HepG2 (cell line): ENCODE measurements around the gene VGLL4. TPM values are rescaled to one million over a fixed set of nuclear protein-coding genes. Genes with fewer than 3 reads are reported as not detected.

ENCODE experiments used
- ATAC-seq: fragments of 200-7000 bp; cut with Tn5 transposase; 3 replicates; pipeline ENCODE4 v1.9.1; 2020; ENCODE audit warnings: mild to moderate bottlenecking, moderate library complexity
- BruUV-seq: library from RNA; stranded (reverse); fragments of 400-500 nt; replicated peaks from 2 replicates; lab custom pipeline; 2021; lab: Mats Ljungman, UMichigan
- CTCF ChIA-PET: fragments of 300-600 bp; formaldehyde crosslinking; extraction: SDS; loops from one replicate; lab custom pipeline; 2021; ENCODE audit warnings: low total read pairs, inconsistent platforms, low intra/inter-chr PET ratio; lab: Yijun Ruan, JAX
- POLR2A ChIA-PET: fragments of 350-600 bp; sonication (Branson Sonifier 250); formaldehyde crosslinking; loops from one replicate; lab custom pipeline; 2020; ENCODE audit warnings: antibody characterized with exemption, inconsistent platforms; lab: Yijun Ruan, JAX
- DNase-seq: peaks from one replicate; pipeline ENCODE4 v3.0.0-alpha.2; 2015; ENCODE audit warnings: low spot score
- FAIRE-seq: peaks from 3 replicates; lab custom pipeline; 2011; peaks lifted over from hg19 to GRCh38; lab: Jason Lieb, UNC
- H2AFZ ChIP-seq: one replicate; pipeline ENCODE4 v1.6.1; 2011; ENCODE audit warnings: low read length, inconsistent platforms
- H3K27ac ChIP-seq: fragments of 300-600 bp; 3 replicates; pipeline ENCODE4 v1.8.0; 2011; ENCODE audit warnings: mixed run types, mild to moderate bottlenecking, mixed read lengths, low read length, inconsistent platforms; ENCODE audit not compliant: insufficient read depth; ENCODE audit errors: extremely low read length
- H3K27me3 ChIP-seq, 2 experiments: fragments of 200-600 bp in 1 of 2; 2 replicates in 1 of 2; 3 replicates in 1 of 2; pipeline versions ENCODE4 v1.6.0 to v1.8.0; 2011; ENCODE audit warnings: low read length in 2 of 2, mild to moderate bottlenecking in 2 of 2, moderate library complexity in 2 of 2, inconsistent platforms in 1 of 2; ENCODE audit not compliant: insufficient read depth in 2 of 2, control insufficient read depth in 1 of 2
- H3K36me3 ChIP-seq, 2 experiments: fragments of 200-600 bp in 1 of 2; replicated peaks in 1 of 2; 2 replicates in 1 of 2; 3 replicates in 1 of 2; pipeline versions ENCODE4 v1.5.1 to v1.8.0; 2011; ENCODE audit warnings: low read length in 2 of 2, inconsistent platforms in 1 of 2; ENCODE audit not compliant: insufficient read depth in 2 of 2, control insufficient read depth in 1 of 2
- H3K4me1 ChIP-seq: 2 replicates; pipeline ENCODE4 v1.5.1; 2012; ENCODE audit warnings: low read length, inconsistent platforms; ENCODE audit not compliant: insufficient read depth
- H3K4me2 ChIP-seq: 2 replicates; pipeline ENCODE4 v1.6.0; 2011; ENCODE audit warnings: low read depth, low read length, inconsistent platforms
- H3K4me3 ChIP-seq, 3 experiments: fragments of 200-600 bp in 1 of 3; sonication (generic), shearing (Covaris generic) in 1 of 3; replicated peaks in 1 of 3; 2 replicates each; pipeline ENCODE4 v1.5.1; 2011 to 2016; ENCODE audit warnings: low read length in 3 of 3, inconsistent platforms in 2 of 3, low read depth in 2 of 3, mild to moderate bottlenecking in 2 of 3, control low read depth in 1 of 3, mixed read lengths in 1 of 3; ENCODE audit not compliant: insufficient read depth in 1 of 3
- H3K79me2 ChIP-seq: one replicate; pipeline ENCODE4 v1.6.1; 2011; ENCODE audit warnings: low read length, inconsistent platforms; ENCODE audit not compliant: insufficient read depth
- H3K9ac ChIP-seq: 2 replicates; pipeline ENCODE4 v1.6.0; 2011; ENCODE audit warnings: mild to moderate bottlenecking, low read depth, low read length, inconsistent platforms; ENCODE audit not compliant: insufficient read depth
- H3K9me3 ChIP-seq: 2 replicates; pipeline ENCODE4 v1.5.1; 2012; ENCODE audit warnings: mild to moderate bottlenecking, low read length
- H4K20me1 ChIP-seq: 2 replicates; pipeline ENCODE4 v1.6.0; 2011; ENCODE audit warnings: inconsistent platforms, mild to moderate bottlenecking, low read length, moderate library complexity; ENCODE audit not compliant: insufficient read depth
- GPN1 ChIP-seq: sonication (generic); formaldehyde crosslinking; IDR thresholded peaks from 2 replicates; pipeline ENCODE4 v1.5.1; 2020; ENCODE audit warnings: missing genetic modification reagents, borderline replicate concordance
- KMT2A ChIP-seq: sonication (generic); formaldehyde crosslinking; IDR thresholded peaks from 2 replicates; pipeline ENCODE4 v1.4.0; 2020; ENCODE audit warnings: missing genetic modification reagents
- NFE2L1 ChIP-seq: sonication (generic); formaldehyde crosslinking; IDR thresholded peaks from 2 replicates; pipeline ENCODE4 v1.4.0; 2020; ENCODE audit warnings: missing genetic modification reagents, mild to moderate bottlenecking, borderline replicate concordance
- NFKB2 ChIP-seq: sonication (generic); formaldehyde crosslinking; IDR thresholded peaks from 2 replicates; pipeline ENCODE4 v1.4.0; 2020; ENCODE audit warnings: missing genetic modification reagents, borderline replicate concordance
- SP4 ChIP-seq: sonication (generic); formaldehyde crosslinking; IDR thresholded peaks from 2 replicates; pipeline ENCODE4 v1.8.1; 2023; ENCODE audit warnings: mild to moderate bottlenecking, missing genetic modification reagents
- XBP1 ChIP-seq: sonication (generic); formaldehyde crosslinking; IDR thresholded peaks from 2 replicates; pipeline ENCODE4 v1.5.0; 2020; ENCODE audit warnings: missing genetic modification reagents
- ZBTB37 ChIP-seq: sonication (generic); formaldehyde crosslinking; IDR thresholded peaks from 2 replicates; pipeline ENCODE4 v1.4.0; 2020; ENCODE audit warnings: mild to moderate bottlenecking, missing genetic modification reagents
- ZNF441 ChIP-seq: sonication (generic); formaldehyde crosslinking; IDR thresholded peaks from 2 replicates; pipeline ENCODE4 v1.7.0; 2021; ENCODE audit warnings: missing genetic modification reagents, borderline replicate concordance
- ZNF570 ChIP-seq: sonication (generic); formaldehyde crosslinking; IDR thresholded peaks from 2 replicates; pipeline ENCODE4 v1.4.0; 2020; ENCODE audit warnings: mild to moderate bottlenecking, missing genetic modification reagents, borderline replicate concordance
- ZNF75D ChIP-seq: sonication (generic); formaldehyde crosslinking; IDR thresholded peaks from 2 replicates; pipeline ENCODE4 v1.8.1; 2023; ENCODE audit warnings: missing genetic modification reagents, mild to moderate bottlenecking, borderline replicate concordance
- ZNF780A ChIP-seq: sonication (generic); formaldehyde crosslinking; IDR thresholded peaks from 2 replicates; pipeline ENCODE4 v1.8.0; 2022; ENCODE audit warnings: mild to moderate bottlenecking, missing genetic modification reagents, moderate library complexity
- ZSCAN9 ChIP-seq: IDR thresholded peaks from 2 replicates; pipeline ENCODE4 v1.6.1; 2016; ENCODE audit warnings: borderline replicate concordance
- WGBS: methylation state at CpG from one replicate; pipeline ENCODE4 v1.1.6; 2017; ENCODE audit warnings: low lambda C conversion rate; 5-methylcytosine and 5-hydroxymethylcytosine counted together
- in situ Hi-C: cut with HindIII; loops from 2 replicates; pipeline ENCODE4 v1.10.0; 2017; ENCODE audit warnings: low pct_unique_long_range_greater_than_20kb; ENCODE audit not compliant: extremely low pct_ligation_motif_present
- intact Hi-C: fragments of 100-400 bp; cut with micrococcal nuclease; formaldehyde crosslinking; loops from one replicate; pipeline ENCODE4 v1.10.0; 2022; ENCODE audit not compliant: unreplicated experiment
- polyA plus RNA-seq, 8 experiments: library from polyadenylated mRNA; depleted of rRNA in 3 of 8; stranded (reverse) in 7 of 8; unstranded in 1 of 8; fragments of >200 nt; fragmentation: Illumina TruSeq in 4 of 8; extraction: Trizol in 4 of 8; gene quantifications; 2 replicates each; pipeline versions ENCODE4 v1.2.1 to v1.2.3, GENCODE V29; 2011 to 2016; ENCODE audit warnings: low read depth in 4 of 8, missing spikeins in 1 of 8, mixed read lengths in 1 of 8; ENCODE audit not compliant: insufficient read depth in 1 of 8
- total RNA-seq, 5 experiments: library from RNA; depleted of rRNA; stranded (reverse); fragments of >200 nt; fragmentation: Illumina TruSeq; extraction: Trizol; gene quantifications; 2 replicates each; pipeline ENCODE4 v1.2.3, GENCODE V29; 2016; ENCODE audit warnings: low read depth in 1 of 5
- TF ChIP-seq, protein P1 (sequence below), 2 experiments: sonication (generic) in 1 of 2; formaldehyde crosslinking in 1 of 2; IDR thresholded peaks; 2 replicates each; pipeline versions ENCODE4 v1.6.1 to v1.9.0; 2014 to 2022; ENCODE audit warnings: antibody characterized with exemption in 1 of 2, borderline replicate concordance in 1 of 2, inconsistent platforms in 1 of 2, low read depth in 1 of 2, missing genetic modification reagents in 1 of 2

Gene VGLL4
- total and polyA plus RNA-seq, 2 of the 13 experiments (the other 11 are each of a cell fraction or from before 2014, with no cell fraction given): 23.2 to 39.0 TPM

GRCh38 chr3:11539677-11540076 lies 104.0 kb downstream of the VGLL4 start:
- FAIRE-seq (no peak), DNase-seq (no peak), ATAC-seq (no peak)
- no TSS peak for BruUV-seq
- Histone ChIP-seq H4K20me1 (no peaks in the 10 kb centered on the region), H3K27ac (no peak overlapping the region), H3K9me3 (no peaks in the 10 kb centered on the region), H3K79me2 (no peaks in the 10 kb centered on the region), H3K4me3 (no peak overlapping the region), H2AFZ (no peak overlapping the region), H3K36me3 (no peaks in the 10 kb centered on the region), H3K9ac (no peak overlapping the region), H3K4me2 (no peak overlapping the region), H3K27me3 (no peaks in the 10 kb centered on the region), H3K4me1 (peaks cover 25% of the 10 kb centered on the region)
- in situ Hi-C loops: loop anchor here (5.0 kb wide), 1 partner anchor 157 kb away; no protein-coding TSS in a partner anchor
- WGBS: 95% methylated on average over 13 of the region's 14 CpGs
- POLR2A ChIA-PET: no interaction called here
- intact Hi-C loops: no loop called here
- TF ChIP-seq KMT2A: no peak
- TF ChIP-seq NFE2L1 (CRISPR knock-in tag): no peak
- TF ChIP-seq GPN1 (CRISPR knock-in tag): no peak
- no peak for TF ChIP-seq XBP1 (CRISPR knock-in tag)
- no peak for TF ChIP-seq ZNF780A (CRISPR knock-in tag)
- TF ChIP-seq ZNF75D (CRISPR knock-in tag): no peak
- TF ChIP-seq, protein P1, sequence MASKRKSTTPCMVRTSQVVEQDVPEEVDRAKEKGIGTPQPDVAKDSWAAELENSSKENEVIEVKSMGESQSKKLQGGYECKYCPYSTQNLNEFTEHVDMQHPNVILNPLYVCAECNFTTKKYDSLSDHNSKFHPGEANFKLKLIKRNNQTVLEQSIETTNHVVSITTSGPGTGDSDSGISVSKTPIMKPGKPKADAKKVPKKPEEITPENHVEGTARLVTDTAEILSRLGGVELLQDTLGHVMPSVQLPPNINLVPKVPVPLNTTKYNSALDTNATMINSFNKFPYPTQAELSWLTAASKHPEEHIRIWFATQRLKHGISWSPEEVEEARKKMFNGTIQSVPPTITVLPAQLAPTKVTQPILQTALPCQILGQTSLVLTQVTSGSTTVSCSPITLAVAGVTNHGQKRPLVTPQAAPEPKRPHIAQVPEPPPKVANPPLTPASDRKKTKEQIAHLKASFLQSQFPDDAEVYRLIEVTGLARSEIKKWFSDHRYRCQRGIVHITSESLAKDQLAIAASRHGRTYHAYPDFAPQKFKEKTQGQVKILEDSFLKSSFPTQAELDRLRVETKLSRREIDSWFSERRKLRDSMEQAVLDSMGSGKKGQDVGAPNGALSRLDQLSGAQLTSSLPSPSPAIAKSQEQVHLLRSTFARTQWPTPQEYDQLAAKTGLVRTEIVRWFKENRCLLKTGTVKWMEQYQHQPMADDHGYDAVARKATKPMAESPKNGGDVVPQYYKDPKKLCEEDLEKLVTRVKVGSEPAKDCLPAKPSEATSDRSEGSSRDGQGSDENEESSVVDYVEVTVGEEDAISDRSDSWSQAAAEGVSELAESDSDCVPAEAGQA (IDR thresholded peaks at IDR 0.05; ENCODE audit: low read depth): no peak
- TF ChIP-seq, protein P1 (CRISPR knock-in tag; IDR thresholded peaks at IDR 0.05; ENCODE audit: borderline replicate concordance): no peak
- no peak for TF ChIP-seq ZNF441
- no peak for TF ChIP-seq ZNF570 (CRISPR knock-in tag)
- TF ChIP-seq NFKB2: no peak
- TF ChIP-seq ZSCAN9 (CRISPR knock-in tag): no peak
- TF ChIP-seq ZBTB37 (CRISPR knock-in tag): no peak
- no peak for TF ChIP-seq SP4 (CRISPR knock-in tag)
- CTCF ChIA-PET: no interaction called here
